HEK293T (cell line): ENCODE measurements around the gene ATR.

ENCODE experiments used
- ARNT ChIP-seq: fragments of 450-650 bp; IDR thresholded peaks from 2 replicates; pipeline ENCODE4 v1.6.1; 2017; ENCODE audit warnings: mild to moderate bottlenecking
- BHLHE40 ChIP-seq: fragments of 450-650 bp; IDR thresholded peaks from 2 replicates; pipeline ENCODE4 v1.6.1; 2016; ENCODE audit warnings: mild to moderate bottlenecking, moderate library complexity, borderline replicate concordance
- CTBP1 ChIP-seq: fragments of 450-650 bp; IDR thresholded peaks from 2 replicates; pipeline ENCODE4 v1.6.1; 2016; ENCODE audit warnings: borderline replicate concordance
- ELF4 ChIP-seq: fragments of 450-650 bp; IDR thresholded peaks from 2 replicates; pipeline ENCODE4 v1.6.1; 2017; ENCODE audit warnings: antibody characterized with exemption
- FOXA1 ChIP-seq: fragments of 450-650 bp; IDR thresholded peaks from 2 replicates; pipeline ENCODE4 v1.6.1; 2016; ENCODE audit warnings: mild to moderate bottlenecking
- FOXK2 ChIP-seq: fragments of 450-650 bp; IDR thresholded peaks from 2 replicates; pipeline ENCODE4 v1.6.1; 2016; ENCODE audit warnings: mild to moderate bottlenecking
- FOXM1 ChIP-seq: fragments of 450-650 bp; IDR thresholded peaks from 2 replicates; pipeline ENCODE4 v1.6.1; 2017; ENCODE audit warnings: mild to moderate bottlenecking, borderline replicate concordance
- L3MBTL2 ChIP-seq: fragments of 450-650 bp; conservative IDR thresholded peaks from 2 replicates; pipeline ENCODE4 v1.6.1; 2016; ENCODE audit warnings: mild to moderate bottlenecking
- PKNOX1 ChIP-seq: fragments of 450-650 bp; IDR thresholded peaks from 2 replicates; pipeline ENCODE4 v1.6.1; 2016
- SP1 ChIP-seq: fragments of 450-650 bp; IDR thresholded peaks from 2 replicates; pipeline ENCODE4 v1.6.1; 2017
- SUZ12 ChIP-seq: fragments of 450-650 bp; IDR thresholded peaks from 2 replicates; pipeline ENCODE4 v1.6.1; 2016; ENCODE audit warnings: mild to moderate bottlenecking
- TARDBP ChIP-seq: fragments of 450-650 bp; IDR thresholded peaks from 2 replicates; pipeline ENCODE4 v1.6.1; 2016
- ZNF384 ChIP-seq: fragments of 450-650 bp; IDR thresholded peaks from 2 replicates; pipeline ENCODE4 v1.6.1; 2016

- TF ChIP-seq L3MBTL2 (no peak), PKNOX1 (no peak), BHLHE40 (no peak), CTBP1 (no peak), ZNF384 (no peak), SP1 (no peak), FOXK2 (no peak), ARNT (no peak), FOXA1 (no peak), ELF4 (no peak), FOXM1 (no peak), TARDBP (no peak), SUZ12 (no peak)
These were observed 107.7 kb downstream of the ATR start for GRCh38 chr3:142470826-142471225.
